NCI-H510A (cell line): ENCODE results near the gene NEUROG2.
"Not testable (repeated sequence)": the region's sequence is repeated elsewhere in the genome, so short reads cannot be mapped to it uniquely, and the experiment has no call there.

Source experiments
- DNase-seq: peaks from one replicate; lab custom pipeline; 2025; lab: John Stamatoyannopoulos, UW

NEUROG2 gene

GRCh38 chr4:112490808-112491207, 25.2 kb downstream of the NEUROG2 start:
- DNase-seq: not testable (repeated sequence)

- no peak for DNase-seq
Measured at GRCh38 chr4:112485930-112486329, 30.1 kb downstream of the NEUROG2 start.

DNA sequence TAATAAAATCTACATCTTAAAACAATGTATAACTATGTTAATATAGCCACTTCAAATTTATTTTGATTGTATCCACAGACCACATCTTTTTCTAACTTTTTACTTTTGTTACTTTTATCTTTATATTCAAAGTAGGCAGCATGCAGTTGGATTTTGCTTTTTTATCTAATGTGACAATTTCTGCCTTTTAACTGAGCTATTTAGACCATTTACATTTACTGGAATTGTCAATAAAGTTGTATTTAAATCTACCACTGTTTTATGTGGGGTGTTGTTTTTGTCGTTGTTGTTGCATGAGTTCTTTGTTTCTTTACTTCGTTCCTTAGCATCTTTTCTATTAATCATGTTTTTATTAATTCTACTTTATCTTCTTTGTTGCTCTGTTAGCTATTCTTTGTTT, 42.0 kb downstream of the NEUROG2 start:
- DNase-seq: no peak

- no peak for DNase-seq
Measured at GRCh38 chr4:112472318-112472717, 43.7 kb downstream of the NEUROG2 start.
